GM21528 (cell line): ENCODE results near the gene WDR77.

ENCODE experiments used
- ATAC-seq: cut with Tn5 transposase; IDR thresholded peaks from one replicate; pipeline ENCODE4 v1.9.1; 2021; ENCODE audit warnings: mild to moderate bottlenecking, moderate library complexity; ENCODE audit not compliant: unreplicated experiment, low FRiP score

WDR77 gene

GRCh38 chr1:111470596-111470995, 21.5 kb upstream of the WDR77 start:
- ATAC-seq = no peak

- ATAC-seq = no peak
Measured at GRCh38 chr1:111469539-111469938, 20.5 kb upstream of the WDR77 start.

GRCh38 chr1:111468717-111469100, 19.7 kb upstream of the WDR77 start:
- no peak for ATAC-seq

- ATAC-seq = no peak
Measured at GRCh38 chr1:111467865-111468716, 19.0 kb upstream of the WDR77 start.

GRCh38 chr1:111466480-111466879, 17.4 kb upstream of the WDR77 start:
- no peak for ATAC-seq

GRCh38 chr1:111465754-111466153, 16.7 kb upstream of the WDR77 start:
- no peak for ATAC-seq

GRCh38 chr1:111463029-111463683, 14.1 kb upstream of the WDR77 start:
- no peak for ATAC-seq

GRCh38 chr1:111462370-111463028, 13.4 kb upstream of the WDR77 start:
- ATAC-seq = no peak

GRCh38 chr1:111461765-111462164, 12.7 kb upstream of the WDR77 start:
- ATAC-seq = no peak

GRCh38 chr1:111455642-111456031, 6.6 kb upstream of the WDR77 start:
- no peak for ATAC-seq

GRCh38 chr1:111454859-111455641, 6.0 kb upstream of the WDR77 start:
- ATAC-seq = no peak

GRCh38 chr1:111453706-111454105, 4.7 kb upstream of the WDR77 start:
- ATAC-seq = no peak

- no peak for ATAC-seq
Measured at GRCh38 chr1:111452581-111452980, 3.5 kb upstream of the WDR77 start.

- ATAC-seq = no peak
Measured at GRCh38 chr1:111450185-111450584, 1.1 kb upstream of the WDR77 start.

- ATAC-seq = no peak
Measured at GRCh38 chr1:111449703-111450017, 604 bp upstream of the WDR77 start.

- ATAC-seq = peak; percentile 29
Measured at GRCh38 chr1:111448482-111448917, 556 bp downstream of the WDR77 start.

- no peak for ATAC-seq
Measured at GRCh38 chr1:111446967-111447892, 1.8 kb downstream of the WDR77 start.

GRCh38 chr1:111446546-111446945, 2.5 kb downstream of the WDR77 start:
- ATAC-seq = no peak

- ATAC-seq = no peak
Measured at GRCh38 chr1:111444031-111444430, 5.0 kb downstream of the WDR77 start.

GRCh38 chr1:111442457-111442856, 6.6 kb downstream of the WDR77 start:
- ATAC-seq = no peak
